ENCODE results near the gene NEMF. TPM values are rescaled to one million over a fixed set of nuclear protein-coding genes. Genes with fewer than 3 reads are reported as not detected.
A peak's percentile ranks its signal among the peaks of the same experiment; 100 is the strongest.

Gene NEMF
- total RNA-seq, 1 donor from 2014 or later, result 110 TPM

- TF ChIP-seq, protein P1, sequence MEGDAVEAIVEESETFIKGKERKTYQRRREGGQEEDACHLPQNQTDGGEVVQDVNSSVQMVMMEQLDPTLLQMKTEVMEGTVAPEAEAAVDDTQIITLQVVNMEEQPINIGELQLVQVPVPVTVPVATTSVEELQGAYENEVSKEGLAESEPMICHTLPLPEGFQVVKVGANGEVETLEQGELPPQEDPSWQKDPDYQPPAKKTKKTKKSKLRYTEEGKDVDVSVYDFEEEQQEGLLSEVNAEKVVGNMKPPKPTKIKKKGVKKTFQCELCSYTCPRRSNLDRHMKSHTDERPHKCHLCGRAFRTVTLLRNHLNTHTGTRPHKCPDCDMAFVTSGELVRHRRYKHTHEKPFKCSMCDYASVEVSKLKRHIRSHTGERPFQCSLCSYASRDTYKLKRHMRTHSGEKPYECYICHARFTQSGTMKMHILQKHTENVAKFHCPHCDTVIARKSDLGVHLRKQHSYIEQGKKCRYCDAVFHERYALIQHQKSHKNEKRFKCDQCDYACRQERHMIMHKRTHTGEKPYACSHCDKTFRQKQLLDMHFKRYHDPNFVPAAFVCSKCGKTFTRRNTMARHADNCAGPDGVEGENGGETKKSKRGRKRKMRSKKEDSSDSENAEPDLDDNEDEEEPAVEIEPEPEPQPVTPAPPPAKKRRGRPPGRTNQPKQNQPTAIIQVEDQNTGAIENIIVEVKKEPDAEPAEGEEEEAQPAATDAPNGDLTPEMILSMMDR (IDR thresholded peaks at IDR 0.05), result no peak
- Mint-ChIP-seq H3K9me3 (peaks cover 2% of the 10 kb centered on the region), H3K27ac (peak overlapping the region; percentile 75), H3K36me3 (ENCODE audit: low read depth) (peaks cover 13% of the 10 kb centered on the region), H3K4me3 (peak overlapping the region; percentile 52), H3K27me3 (no peaks in the 10 kb centered on the region), H3K4me1 (peaks cover 46% of the 10 kb centered on the region)
- POLR2A ChIA-PET, result interaction anchor here (0.6 to 1.9 kb wide), 10 partner anchors 12 to 455 kb away, joined by 3 to 15 read pairs (median 3); partner anchors contain the start of genes ARF6, DMAC2L and L2HGDH
- intact Hi-C loops (cut with micrococcal nuclease), result loop anchor here (10.0 kb wide), 1 partner anchor 897 kb away; no protein-coding TSS in a partner anchor
- DNase-seq (no peak), ATAC-seq (ENCODE audit: low read depth) (no peak)
- CTCF ChIA-PET, result interaction anchor here (1.7 to 2.2 kb wide), 3 partner anchors 22 to 247 kb away, joined by 5 to 10 read pairs (median 6); no protein-coding TSS in a partner anchor
Observed at GRCh38 chr14:49857427-49858003, 4.9 kb upstream of the NEMF start.

DNA sequence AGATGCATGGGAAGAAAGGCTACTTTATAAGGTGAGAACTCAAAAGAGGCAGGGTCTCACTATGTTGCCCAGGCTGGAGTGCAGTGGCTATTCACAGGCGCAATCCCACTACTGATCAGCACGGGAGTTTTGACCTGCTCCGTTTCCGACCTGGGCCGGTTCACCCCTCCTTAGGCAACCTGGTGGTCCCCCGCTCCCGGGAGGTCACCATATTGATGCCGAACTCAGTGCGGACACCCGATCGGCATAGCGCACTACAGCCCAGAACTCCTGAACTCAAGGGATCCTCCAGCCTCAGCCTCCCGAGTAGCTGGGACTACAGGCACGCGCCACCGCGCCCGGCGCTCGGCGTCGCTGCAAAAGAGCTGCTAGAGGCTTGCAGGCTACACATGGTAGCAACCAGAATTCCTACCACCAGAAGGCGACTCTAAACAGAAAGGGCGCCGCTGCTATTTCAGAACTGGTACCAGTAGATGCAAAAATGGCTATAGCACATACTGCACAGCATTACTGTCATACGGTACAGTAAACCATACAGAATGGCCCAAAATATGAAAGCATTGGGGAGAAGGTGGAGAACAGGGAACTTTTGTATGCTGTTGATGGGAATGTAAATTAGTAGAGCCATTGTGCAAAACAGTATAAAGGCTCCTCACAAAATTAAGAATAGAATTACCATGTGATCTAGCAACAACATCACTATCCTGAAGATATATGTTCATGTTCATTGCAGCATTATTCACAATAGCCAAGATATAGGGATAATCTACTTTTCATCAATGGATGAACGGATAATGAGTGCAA is 1.2 kb upstream of the NEMF start:
- TF ChIP-seq, protein P1 (IDR thresholded peaks at IDR 0.05), result no peak
- DNase-seq (peak; percentile 46), ATAC-seq (ENCODE audit: low read depth) (peak; percentile 49)
- POLR2A ChIA-PET, result interaction anchor here (0.6 to 4.1 kb wide), 17 partner anchors 9 to 267 kb away, joined by 3 to 105 read pairs (median 12); partner anchors contain the start of genes ARF6, MGAT2 and RPL36AL
- Mint-ChIP-seq H3K27me3 (no peaks in the 10 kb centered on the region), H3K9me3 (peaks cover 2% of the 10 kb centered on the region), H3K36me3 (ENCODE audit: low read depth) (peaks cover 29% of the 10 kb centered on the region), H3K27ac (peak overlapping the region; percentile 98), H3K4me1 (peaks cover 56% of the 10 kb centered on the region), H3K4me3 (peak overlapping the region; percentile 99)
- CTCF ChIA-PET, result interaction anchor here (0.7 to 3.9 kb wide), 15 partner anchors 8 to 393 kb away, joined by 3 to 77 read pairs (median 8); partner anchors contain the start of gene VCPKMT
- intact Hi-C loops (cut with micrococcal nuclease), result loop anchor here (1.0 to 10.0 kb wide), 13 partner anchors 9 to 901 kb away; partner anchors contain the start of genes DMAC2L, L2HGDH, MAP4K5 and SOS2

DNA sequence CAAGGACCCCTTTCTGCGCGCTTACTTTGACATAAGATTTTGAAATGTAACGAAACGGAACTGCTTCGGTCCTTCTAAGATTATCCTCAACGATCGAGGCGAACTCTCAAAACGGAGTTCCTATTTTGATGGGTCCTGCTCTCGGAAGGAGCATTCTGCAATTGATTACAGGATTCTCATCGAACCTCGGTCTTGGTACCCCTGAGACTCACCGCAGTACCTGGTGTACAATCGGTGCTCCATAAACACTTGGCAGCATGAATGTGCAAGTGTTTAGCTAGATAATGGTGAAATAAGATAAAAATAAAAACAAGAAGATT is 530 bp upstream of the NEMF start:
- Mint-ChIP-seq H3K4me3 (peak overlapping the region; percentile 99), H3K27me3 (no peaks in the 10 kb centered on the region), H3K36me3 (ENCODE audit: low read depth) (peaks cover 29% of the 10 kb centered on the region), H3K9me3 (no peaks in the 10 kb centered on the region), H3K27ac (peak overlapping the region; percentile 98), H3K4me1 (peaks cover 52% of the 10 kb centered on the region)
- TF ChIP-seq, protein P1 (IDR thresholded peaks at IDR 0.05), result no peak
- ATAC-seq (ENCODE audit: low read depth), result peak; percentile 6
- ChIA-PET CTCF (interaction anchor here (0.6 to 3.9 kb wide), 28 partner anchors 8 to 394 kb away, joined by 3 to 77 read pairs (median 6); partner anchors contain the start of genes KLHDC2 and VCPKMT), POLR2A (interaction anchor here (0.5 to 4.1 kb wide), 42 partner anchors 10 to 459 kb away, joined by 3 to 105 read pairs (median 6); partner anchors contain the start of genes ARF6, DMAC2L, DNAAF2 and KLHDC2)
- intact Hi-C loops (cut with micrococcal nuclease), result loop anchor here (1.0 to 10.0 kb wide), 13 partner anchors 9 to 902 kb away; partner anchors contain the start of genes DMAC2L, L2HGDH, MAP4K5 and SOS2
- no peak for DNase-seq

- Mint-ChIP-seq H3K27me3 (no peaks in the 10 kb centered on the region), H3K9me3 (no peaks in the 10 kb centered on the region), H3K27ac (peak overlapping the region; percentile 98), H3K36me3 (ENCODE audit: low read depth) (peaks cover 34% of the 10 kb centered on the region), H3K4me3 (peak overlapping the region; percentile 99), H3K4me1 (peaks cover 41% of the 10 kb centered on the region)
- DNase-seq (no peak), ATAC-seq (ENCODE audit: low read depth) (no peak)
- intact Hi-C loops (cut with micrococcal nuclease), result loop anchor here (1.0 to 10.0 kb wide), 4 partner anchors 84 to 903 kb away; partner anchors contain the start of genes DMAC2L, KLHDC2, L2HGDH and SOS2
- POLR2A ChIA-PET, result interaction anchor here (0.5 to 4.1 kb wide), 42 partner anchors 8 to 681 kb away, joined by 3 to 105 read pairs (median 6); partner anchors contain the start of genes ARF6, DMAC2L, DNAAF2 and KLHDC2
- TF ChIP-seq, protein P1 (IDR thresholded peaks at IDR 0.05), result no peak
- CTCF ChIA-PET, result interaction anchor here (0.7 to 3.9 kb wide), 28 partner anchors 8 to 460 kb away, joined by 3 to 77 read pairs (median 6); partner anchors contain the start of genes DMAC2L, DNAAF2, KLHDC2 and L2HGDH
Observed at GRCh38 chr14:49851813-49852212, 775 bp downstream of the NEMF start.

Data from activated B cell treated with CpG ODN at 0.5 μM for 24 hours (primary cell).